Progenitor cell of endocrine pancreas (in vitro differentiated cells): ENCODE measurements around the gene ADH5. TPM values are rescaled to one million over a fixed set of nuclear protein-coding genes. Genes with fewer than 3 reads are reported as not detected.
"Not testable (repeated sequence)": the region's sequence is repeated elsewhere in the genome, so short reads cannot be mapped to it uniquely, and the experiment has no call there.

Experiments used
- DNase-seq: peaks from one replicate; pipeline ENCODE4 v3.0.0; 2021; ENCODE audit warnings: low spot score; ENCODE audit not compliant: unreplicated experiment
- H3K27ac Mint-ChIP-seq: 2 replicates; pipeline ENCODE4 v1.8.0; 2021; ENCODE audit warnings: mild to moderate bottlenecking, moderate library complexity, mixed read lengths
- H3K27me3 Mint-ChIP-seq: 2 replicates; pipeline ENCODE4 v1.8.0; 2021; ENCODE audit warnings: mixed read lengths
- H3K36me3 Mint-ChIP-seq: 2 replicates; pipeline ENCODE4 v1.8.0; 2022; ENCODE audit warnings: mixed read lengths; ENCODE audit not compliant: insufficient read depth
- H3K4me1 Mint-ChIP-seq: 2 replicates; pipeline ENCODE4 v1.8.0; 2021; ENCODE audit warnings: low read depth, mixed read lengths
- H3K4me3 Mint-ChIP-seq: 2 replicates; pipeline ENCODE4 v1.8.0; 2021; ENCODE audit warnings: low read depth, mild to moderate bottlenecking, moderate library complexity, mixed read lengths
- H3K9me3 Mint-ChIP-seq: 2 replicates; pipeline ENCODE4 v1.8.0; 2021; ENCODE audit warnings: low read depth, mixed read lengths
- total RNA-seq: library from RNA; stranded (reverse); gene quantifications from 2 replicates; pipeline ENCODE4 v1.2.1, GENCODE V29; 2021
- TF ChIP-seq, protein P1 (sequence below): fragments of 200-600 bp; sonication (generic); IDR thresholded peaks from one replicate; pipeline ENCODE4 v1.5.0; 2021; ENCODE audit warnings: antibody characterized with exemption, mild to moderate bottlenecking; ENCODE audit not compliant: unreplicated experiment

ADH5 gene
- total RNA-seq, 1 donor from 2014 or later = 213 TPM

DNA sequence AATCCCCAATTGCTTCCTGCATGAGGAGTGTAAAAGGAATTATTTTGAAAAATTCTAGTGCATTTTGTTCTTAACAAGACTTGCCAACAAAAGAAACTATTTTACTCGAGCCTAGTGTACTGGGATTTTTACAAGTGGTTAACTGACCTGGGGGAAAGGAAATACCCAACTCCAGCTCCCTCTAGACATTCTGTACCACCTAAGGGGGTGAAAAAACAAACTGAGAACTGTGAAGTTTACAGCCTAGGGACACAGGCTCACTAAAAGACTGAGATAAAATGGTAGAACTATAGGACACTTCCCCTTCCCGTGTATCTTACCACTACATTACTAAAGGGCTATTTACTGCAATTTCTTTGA is 2.6 kb upstream of the ADH5 start:
- H3K27me3 Mint-ChIP-seq = no peaks in the 10 kb centered on the region
- H3K4me3 Mint-ChIP-seq = peak overlapping the region; percentile 60
- H3K27ac Mint-ChIP-seq = peak overlapping the region; percentile 88
- peaks cover 3% of the 10 kb centered on the region for H3K9me3 Mint-ChIP-seq
- peaks cover 35% of the 10 kb centered on the region for H3K4me1 Mint-ChIP-seq
- no peak for DNase-seq
- peaks cover 7% of the 10 kb centered on the region for H3K36me3 Mint-ChIP-seq
- TF ChIP-seq, protein P1, sequence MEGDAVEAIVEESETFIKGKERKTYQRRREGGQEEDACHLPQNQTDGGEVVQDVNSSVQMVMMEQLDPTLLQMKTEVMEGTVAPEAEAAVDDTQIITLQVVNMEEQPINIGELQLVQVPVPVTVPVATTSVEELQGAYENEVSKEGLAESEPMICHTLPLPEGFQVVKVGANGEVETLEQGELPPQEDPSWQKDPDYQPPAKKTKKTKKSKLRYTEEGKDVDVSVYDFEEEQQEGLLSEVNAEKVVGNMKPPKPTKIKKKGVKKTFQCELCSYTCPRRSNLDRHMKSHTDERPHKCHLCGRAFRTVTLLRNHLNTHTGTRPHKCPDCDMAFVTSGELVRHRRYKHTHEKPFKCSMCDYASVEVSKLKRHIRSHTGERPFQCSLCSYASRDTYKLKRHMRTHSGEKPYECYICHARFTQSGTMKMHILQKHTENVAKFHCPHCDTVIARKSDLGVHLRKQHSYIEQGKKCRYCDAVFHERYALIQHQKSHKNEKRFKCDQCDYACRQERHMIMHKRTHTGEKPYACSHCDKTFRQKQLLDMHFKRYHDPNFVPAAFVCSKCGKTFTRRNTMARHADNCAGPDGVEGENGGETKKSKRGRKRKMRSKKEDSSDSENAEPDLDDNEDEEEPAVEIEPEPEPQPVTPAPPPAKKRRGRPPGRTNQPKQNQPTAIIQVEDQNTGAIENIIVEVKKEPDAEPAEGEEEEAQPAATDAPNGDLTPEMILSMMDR = no peak

DNA sequence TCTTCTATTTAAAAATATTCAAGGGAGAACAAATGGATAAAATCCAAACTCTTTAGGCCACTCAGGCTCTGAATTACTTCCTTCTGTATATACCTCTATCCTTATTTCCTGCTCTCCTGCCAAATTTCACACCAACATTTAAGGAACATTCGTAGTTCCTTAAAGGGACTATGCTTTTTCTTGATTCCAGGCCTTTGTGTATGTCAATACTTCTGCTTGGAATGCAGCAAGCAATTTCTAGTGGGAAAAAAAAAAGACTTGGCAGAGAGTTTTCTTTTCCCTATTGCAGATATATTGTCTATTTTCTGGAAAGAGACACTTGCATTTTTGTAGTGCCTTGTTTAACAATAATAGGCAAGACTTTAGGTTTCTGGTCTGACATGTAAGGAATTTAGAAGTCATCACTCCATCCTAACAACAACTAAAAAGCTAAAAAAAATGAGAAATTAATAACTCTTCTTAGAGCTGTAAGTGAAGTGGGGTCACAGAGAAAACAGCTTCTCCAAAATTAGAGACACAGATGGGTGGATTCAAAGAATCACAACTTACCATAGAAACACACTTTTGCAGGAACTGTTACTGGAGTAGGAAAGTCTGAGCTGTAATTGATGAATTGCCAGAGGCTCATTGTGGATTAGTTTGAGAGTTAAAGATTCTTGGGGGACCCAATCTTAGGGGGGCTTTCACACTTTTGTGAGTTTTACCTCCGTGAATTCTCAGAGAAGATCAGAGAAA is 2.1 kb upstream of the ADH5 start:
- H3K9me3 Mint-ChIP-seq = peaks cover 3% of the 10 kb centered on the region
- peaks cover 37% of the 10 kb centered on the region for H3K4me1 Mint-ChIP-seq
- DNase-seq = no peak
- TF ChIP-seq, protein P1 = no peak
- H3K27ac Mint-ChIP-seq = peak overlapping the region; percentile 88
- peaks cover 7% of the 10 kb centered on the region for H3K36me3 Mint-ChIP-seq
- no peaks in the 10 kb centered on the region for H3K27me3 Mint-ChIP-seq
- peak overlapping the region; percentile 60 for H3K4me3 Mint-ChIP-seq

DNA sequence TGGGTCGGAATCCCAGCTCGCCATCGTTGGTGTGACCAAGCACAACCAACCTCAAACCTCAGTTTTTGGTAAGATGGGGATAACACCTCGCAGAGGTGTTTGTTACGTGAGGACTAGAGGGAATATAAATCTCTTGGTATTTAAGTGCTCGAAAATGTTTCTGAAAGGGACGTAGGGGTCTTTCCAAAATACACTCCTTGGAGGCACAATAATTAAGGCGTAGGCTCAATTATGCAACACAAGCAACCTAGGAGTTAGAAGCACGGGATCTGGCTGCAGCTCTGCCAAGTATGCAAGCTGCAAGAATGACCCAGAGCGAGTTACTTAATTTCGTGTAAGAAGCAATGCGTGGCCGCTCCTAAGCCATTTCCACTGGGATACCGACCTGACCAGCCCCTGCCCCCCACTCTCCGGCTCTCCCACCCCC is 552 bp downstream of the ADH5 start:
- peak overlapping the region; percentile 97 for H3K4me3 Mint-ChIP-seq
- no peak for DNase-seq

DNA sequence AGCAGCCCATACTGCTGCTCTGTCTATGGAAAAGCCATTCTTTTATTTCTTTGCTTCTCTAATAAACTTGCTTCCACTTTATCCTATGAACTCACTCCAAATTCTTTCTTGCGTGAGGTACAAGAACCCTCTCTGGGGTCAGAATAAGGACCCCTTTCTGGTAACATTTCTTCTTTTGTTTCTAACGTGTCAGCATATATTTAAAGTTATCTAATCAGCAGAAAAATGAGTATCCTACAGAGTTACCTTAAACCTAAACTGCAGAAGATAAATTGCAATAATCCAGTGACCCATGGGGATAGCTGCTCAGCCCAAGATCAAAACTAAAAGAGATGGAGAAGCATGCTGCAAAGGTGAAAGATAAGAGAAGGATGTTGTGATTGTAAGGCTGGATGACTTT is 4.0 kb downstream of the ADH5 start:
- Mint-ChIP-seq H3K4me1 (peaks cover 19% of the 10 kb centered on the region), H3K4me3 (no peak overlapping the region), H3K9me3 (peaks cover 3% of the 10 kb centered on the region), H3K27ac (no peak overlapping the region), H3K27me3 (no peaks in the 10 kb centered on the region), H3K36me3 (peaks cover 28% of the 10 kb centered on the region)
- TF ChIP-seq, protein P1 = no peak
- no peak for DNase-seq

More for the DNA sequence above, 552 bp downstream of the ADH5 start:
- H3K9me3 Mint-ChIP-seq = peaks cover 3% of the 10 kb centered on the region
- H3K36me3 Mint-ChIP-seq = peaks cover 20% of the 10 kb centered on the region
- no peaks in the 10 kb centered on the region for H3K27me3 Mint-ChIP-seq
- H3K4me1 Mint-ChIP-seq = peaks cover 45% of the 10 kb centered on the region
- TF ChIP-seq, protein P1 = no peak
- H3K27ac Mint-ChIP-seq = peak overlapping the region; percentile 98

DNA sequence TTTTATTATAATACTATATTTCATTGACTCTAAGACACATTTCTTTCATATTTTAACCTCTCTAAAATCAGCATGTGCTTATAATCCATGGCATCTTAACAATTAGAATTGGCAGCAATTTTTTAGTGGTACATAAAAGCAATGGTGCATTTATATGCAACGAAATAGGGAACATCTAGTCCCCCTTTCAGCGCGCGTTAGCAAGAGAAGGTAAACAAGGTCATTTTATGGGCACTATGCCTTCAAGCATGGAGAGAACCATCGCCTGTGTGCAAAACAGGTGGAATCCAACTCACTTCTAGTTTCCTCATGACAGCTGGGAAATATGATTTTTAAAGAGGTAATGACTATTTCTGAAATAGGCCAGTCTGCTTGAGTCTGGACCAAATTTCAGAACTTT is 6.4 kb downstream of the ADH5 start:
- TF ChIP-seq, protein P1 = no peak
- H3K9me3 Mint-ChIP-seq = peaks cover 3% of the 10 kb centered on the region
- DNase-seq = no peak
- H3K27me3 Mint-ChIP-seq = no peaks in the 10 kb centered on the region
- peaks cover 15% of the 10 kb centered on the region for H3K4me1 Mint-ChIP-seq
- H3K36me3 Mint-ChIP-seq = peaks cover 33% of the 10 kb centered on the region
- no peak overlapping the region for H3K27ac Mint-ChIP-seq
- H3K4me3 Mint-ChIP-seq = no peak overlapping the region

DNA sequence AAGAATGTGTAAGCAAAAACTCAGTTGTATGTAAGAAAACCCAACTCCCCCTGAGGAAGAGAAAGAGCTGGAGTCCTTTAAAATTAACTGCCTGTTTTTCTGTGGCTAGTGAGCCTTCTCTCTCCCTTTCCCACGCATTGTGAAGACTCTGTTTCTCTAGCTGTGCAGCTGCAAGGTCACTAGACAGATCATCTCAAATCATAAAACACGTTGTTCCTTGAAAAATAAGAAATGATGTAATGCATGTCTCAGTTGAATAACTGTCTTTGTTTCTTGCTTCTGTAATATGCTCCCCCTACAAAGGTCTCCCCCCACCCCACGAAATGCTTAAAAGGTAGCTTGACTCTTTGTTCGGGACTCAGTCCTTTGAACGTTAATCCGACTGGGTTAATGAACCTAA is 7.7 kb downstream of the ADH5 start:
- peaks cover 34% of the 10 kb centered on the region for H3K36me3 Mint-ChIP-seq
- not testable (repeated sequence) for H3K4me3 Mint-ChIP-seq, H3K9me3 Mint-ChIP-seq, DNase-seq, H3K27me3 Mint-ChIP-seq
- H3K27ac Mint-ChIP-seq = peak overlapping the region; percentile 16
- peaks cover 10% of the 10 kb centered on the region for H3K4me1 Mint-ChIP-seq
